ENCODE measurements around the gene CLMN.

GRCh38 chr14:95323361-95323760, 3.7 kb upstream of the CLMN start:
- TF ChIP-seq POLR2AphosphoS5 (IDR thresholded peaks at IDR 0.05; ENCODE audit: low read depth, low read length) (no peak), RAD21 (IDR thresholded peaks at IDR 0.05 in 1 of 2, conservative IDR thresholded peaks at IDR 0.05 in 1 of 2; ENCODE audit: low read depth in 2 of 2, low read length in 2 of 2) (no peak)

All from H1 (cell line).